Neural cell (in vitro differentiated cells): ENCODE measurements around the gene STUB1. TPM values are rescaled to one million over a fixed set of nuclear protein-coding genes. Genes with fewer than 3 reads are reported as not detected.
"Not testable (repeated sequence)": the region's sequence is repeated elsewhere in the genome, so short reads cannot be mapped to it uniquely, and the experiment has no call there.

ENCODE experiments used
- H2AFZ ChIP-seq: fragments of 200-600, 300-800 bp; sonication (generic), shearing (Covaris generic); 2 replicates; pipeline ENCODE4 v1.6.0; 2014; ENCODE audit warnings: low read depth, mild to moderate bottlenecking, antibody characterized with exemption, low read length, moderate library complexity
- H3F3A ChIP-seq: fragments of 200-600 bp; shearing (Covaris generic); 2 replicates; pipeline ENCODE4 v1.6.1; 2016; ENCODE audit warnings: mild to moderate bottlenecking, moderate library complexity, mixed read lengths, antibody characterized with exemption, low read length; ENCODE audit not compliant: insufficient read depth, poor library complexity, severe bottlenecking
- H3K27ac ChIP-seq: fragments of 200-600, 300-800 bp; sonication (generic), shearing (Covaris generic); 2 replicates; pipeline ENCODE4 v1.5.1; 2014; ENCODE audit warnings: mild to moderate bottlenecking, low read length, moderate library complexity
- H3K27me3 ChIP-seq: fragments of 300-800, 200-600 bp; sonication (generic), shearing (Covaris generic); 2 replicates; pipeline ENCODE4 v1.6.0; 2014; ENCODE audit warnings: mild to moderate bottlenecking, low read depth, low read length, moderate library complexity; ENCODE audit not compliant: insufficient read depth
- H3K36me3 ChIP-seq: fragments of 300-800, 200-600 bp; sonication (generic), shearing (Covaris generic); 2 replicates; pipeline ENCODE4 v1.5.1; 2014; ENCODE audit warnings: mild to moderate bottlenecking, antibody characterized with exemption, low read length, moderate library complexity; ENCODE audit not compliant: insufficient read depth
- H3K4me2 ChIP-seq: fragments of 300-800, 200-600 bp; sonication (generic), shearing (Covaris generic); 2 replicates; pipeline ENCODE4 v1.6.0; 2014; ENCODE audit warnings: mild to moderate bottlenecking, low read length
- H3K4me3 ChIP-seq: fragments of 300-800, 200-600 bp; sonication (generic), shearing (Covaris generic); 2 replicates; pipeline ENCODE4 v1.5.1; 2014; ENCODE audit warnings: mild to moderate bottlenecking, low read length, moderate library complexity
- H3K79me2 ChIP-seq: fragments of 200-600 bp; shearing (Covaris generic); replicated peaks from 2 replicates; pipeline ENCODE4 v1.6.0; 2014; ENCODE audit warnings: mild to moderate bottlenecking, low read length, moderate library complexity; ENCODE audit not compliant: insufficient read depth
- H3K9ac ChIP-seq: fragments of 300-800, 200-600 bp; sonication (generic), shearing (Covaris generic); 2 replicates; pipeline ENCODE4 v1.6.1; 2016; ENCODE audit warnings: mild to moderate bottlenecking, low read length, mixed read lengths
- H3K9me2 ChIP-seq: fragments of 200-600 bp; shearing (Covaris generic); 2 replicates; pipeline ENCODE4 v1.6.1; 2016; ENCODE audit warnings: mild to moderate bottlenecking, low read length, mixed read lengths; ENCODE audit not compliant: insufficient read depth
- H3K9me3 ChIP-seq: fragments of 200-600, 300-800 bp; sonication (generic), shearing (Covaris generic); 2 replicates; pipeline ENCODE4 v1.6.1; 2016; ENCODE audit warnings: mild to moderate bottlenecking, mixed run types, low read length, moderate library complexity, mixed read lengths
- H4K20me1 ChIP-seq: fragments of 200-600 bp; shearing (Covaris generic); 2 replicates; pipeline ENCODE4 v1.6.1; 2016; ENCODE audit warnings: mild to moderate bottlenecking, mixed run types; ENCODE audit not compliant: insufficient read depth
- CTCF ChIP-seq: fragments of 450-650 bp; IDR thresholded peaks from 2 replicates; pipeline ENCODE4 v1.5.1; 2014; ENCODE audit warnings: antibody characterized with exemption, mild to moderate bottlenecking, moderate library complexity; ENCODE audit not compliant: poor library complexity, severe bottlenecking
- EP300 ChIP-seq: fragments of 450-650 bp; conservative IDR thresholded peaks from 2 replicates; pipeline ENCODE4 v1.6.1; 2014; ENCODE audit warnings: antibody characterized with exemption, mild to moderate bottlenecking, moderate library complexity; ENCODE audit not compliant: poor library complexity, severe bottlenecking
- POLR2AphosphoS5 ChIP-seq: IDR thresholded peaks from 2 replicates; pipeline ENCODE4 v1.6.1; 2012
- RAD21 ChIP-seq: fragments of 450-650 bp; conservative IDR thresholded peaks from 2 replicates; pipeline ENCODE4 v1.6.1; 2014; ENCODE audit warnings: antibody characterized with exemption, mild to moderate bottlenecking, moderate library complexity
- SMC3 ChIP-seq: fragments of 450-650 bp; conservative IDR thresholded peaks from 2 replicates; pipeline ENCODE4 v1.6.1; 2014; ENCODE audit warnings: antibody characterized with exemption, mild to moderate bottlenecking, moderate library complexity; ENCODE audit not compliant: poor library complexity
- TAF1 ChIP-seq: IDR thresholded peaks from 2 replicates; pipeline ENCODE4 v1.6.1; 2012; ENCODE audit warnings: low read depth
- polyA plus RNA-seq: library from polyadenylated mRNA; depleted of rRNA; stranded (reverse); fragments of >200 nt; gene quantifications from 2 replicates; pipeline ENCODE4 v1.2.3, GENCODE V29; 2014
- TF ChIP-seq, protein P1 (sequence below): IDR thresholded peaks from 2 replicates; pipeline ENCODE4 v1.6.1; 2012; ENCODE audit warnings: borderline replicate concordance

The STUB1 gene
- polyA plus RNA-seq, 1 donor from 2014 or later, result 120 TPM

GRCh38 chr16:711548-712320, 31.5 kb downstream of the STUB1 start:
- H2AFZ ChIP-seq, result no peak overlapping the region
- H3K27ac ChIP-seq, result peak overlapping the region; percentile 99
- TF ChIP-seq TAF1 (no peak), POLR2AphosphoS5 (no peak), SMC3 (peak; percentile 87), EP300 (no peak), RAD21 (peak; percentile 85), CTCF (peak; percentile 87)
- TF ChIP-seq, protein P1, sequence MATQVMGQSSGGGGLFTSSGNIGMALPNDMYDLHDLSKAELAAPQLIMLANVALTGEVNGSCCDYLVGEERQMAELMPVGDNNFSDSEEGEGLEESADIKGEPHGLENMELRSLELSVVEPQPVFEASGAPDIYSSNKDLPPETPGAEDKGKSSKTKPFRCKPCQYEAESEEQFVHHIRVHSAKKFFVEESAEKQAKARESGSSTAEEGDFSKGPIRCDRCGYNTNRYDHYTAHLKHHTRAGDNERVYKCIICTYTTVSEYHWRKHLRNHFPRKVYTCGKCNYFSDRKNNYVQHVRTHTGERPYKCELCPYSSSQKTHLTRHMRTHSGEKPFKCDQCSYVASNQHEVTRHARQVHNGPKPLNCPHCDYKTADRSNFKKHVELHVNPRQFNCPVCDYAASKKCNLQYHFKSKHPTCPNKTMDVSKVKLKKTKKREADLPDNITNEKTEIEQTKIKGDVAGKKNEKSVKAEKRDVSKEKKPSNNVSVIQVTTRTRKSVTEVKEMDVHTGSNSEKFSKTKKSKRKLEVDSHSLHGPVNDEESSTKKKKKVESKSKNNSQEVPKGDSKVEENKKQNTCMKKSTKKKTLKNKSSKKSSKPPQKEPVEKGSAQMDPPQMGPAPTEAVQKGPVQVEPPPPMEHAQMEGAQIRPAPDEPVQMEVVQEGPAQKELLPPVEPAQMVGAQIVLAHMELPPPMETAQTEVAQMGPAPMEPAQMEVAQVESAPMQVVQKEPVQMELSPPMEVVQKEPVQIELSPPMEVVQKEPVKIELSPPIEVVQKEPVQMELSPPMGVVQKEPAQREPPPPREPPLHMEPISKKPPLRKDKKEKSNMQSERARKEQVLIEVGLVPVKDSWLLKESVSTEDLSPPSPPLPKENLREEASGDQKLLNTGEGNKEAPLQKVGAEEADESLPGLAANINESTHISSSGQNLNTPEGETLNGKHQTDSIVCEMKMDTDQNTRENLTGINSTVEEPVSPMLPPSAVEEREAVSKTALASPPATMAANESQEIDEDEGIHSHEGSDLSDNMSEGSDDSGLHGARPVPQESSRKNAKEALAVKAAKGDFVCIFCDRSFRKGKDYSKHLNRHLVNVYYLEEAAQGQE, result no peak
- H3K9me3 ChIP-seq, result no peaks in the 10 kb centered on the region
- no peaks in the 10 kb centered on the region for H4K20me1 ChIP-seq
- no peaks in the 10 kb centered on the region for H3K36me3 ChIP-seq
- H3K79me2 ChIP-seq, result peaks cover 15% of the 10 kb centered on the region
- peak overlapping the region; percentile 75 for H3K4me2 ChIP-seq
- H3K9ac ChIP-seq, result peak overlapping the region; percentile 94
- no peaks in the 10 kb centered on the region for H3K27me3 ChIP-seq
- peaks cover 5% of the 10 kb centered on the region for H3F3A ChIP-seq
- H3K4me3 ChIP-seq, result peak overlapping the region; percentile 70
- no peaks in the 10 kb centered on the region for H3K9me2 ChIP-seq

DNA sequence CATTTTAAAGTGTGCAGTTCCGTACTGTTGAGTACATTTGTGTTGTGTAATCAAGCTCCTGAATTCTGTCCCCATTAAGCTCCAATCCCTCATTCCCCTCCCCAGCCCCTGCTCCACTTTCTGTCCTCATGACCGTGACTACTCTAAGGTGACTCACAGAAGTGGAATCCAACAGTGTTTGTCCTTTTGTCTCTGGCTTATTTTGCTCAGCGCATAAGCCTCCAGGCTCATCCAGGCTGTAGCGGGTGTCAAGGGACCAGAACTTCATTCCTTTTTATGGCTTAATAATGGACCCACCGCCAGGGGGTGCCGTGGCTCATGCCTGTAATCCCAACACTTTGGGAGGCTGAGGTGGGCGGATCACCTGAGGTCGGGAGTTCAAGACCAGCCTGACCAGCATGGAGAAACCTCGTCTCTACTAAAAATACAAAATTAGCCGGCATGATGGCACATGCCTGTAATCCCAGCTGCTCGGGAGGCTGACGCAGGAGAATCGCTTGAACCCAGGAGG, 32.6 kb downstream of the STUB1 start:
- not testable (repeated sequence) for H3K27me3 ChIP-seq, H3K9ac ChIP-seq, H3K4me2 ChIP-seq, H4K20me1 ChIP-seq, H3F3A ChIP-seq, H3K36me3 ChIP-seq, H2AFZ ChIP-seq, H3K27ac ChIP-seq, H3K9me2 ChIP-seq, H3K9me3 ChIP-seq, H3K4me3 ChIP-seq
- H3K79me2 ChIP-seq, result peaks cover 21% of the 10 kb centered on the region
- TF ChIP-seq SMC3 (peak; percentile 30), CTCF (peak; percentile 57), RAD21 (peak; percentile 25)
